Peyer's patch (tissue), 4 donors: ENCODE data around the gene PRELP. TPM values are rescaled to one million over a fixed set of nuclear protein-coding genes. Genes with fewer than 3 reads are reported as not detected.

Experiments
- DNase-seq, 3 donors: peaks; one replicate each; pipeline ENCODE4 v3.0.0-alpha.2; 2017 to 2019
- H3K27ac ChIP-seq, 4 donors: fragments of 200-600 bp; sonication (generic); one replicate each; pipeline ENCODE4 v1.5.1; 2016 to 2019
- H3K27me3 ChIP-seq, 2 donors: fragments of 200-600 bp; sonication (generic); one replicate each; pipeline ENCODE4 v1.5.1; 2019
- H3K36me3 ChIP-seq, 3 donors: fragments of 200-600 bp; sonication (generic); one replicate each; pipeline ENCODE4 v1.5.1; 2016 to 2019
- H3K4me1 ChIP-seq, 4 donors: fragments of 200-600 bp; sonication (generic); one replicate each; pipeline ENCODE4 v1.5.1; 2016 to 2019
- H3K4me3 ChIP-seq, 4 donors: fragments of 200-600 bp; sonication (generic); 1 replicate in 3 of 4; 2 replicates in 1 of 4; pipeline ENCODE4 v1.5.1; 2016 to 2019; ENCODE audit warnings: mild to moderate bottlenecking in 1 of 4
- H3K9me3 ChIP-seq, 4 donors: fragments of 200-600 bp; sonication (generic); one replicate each; pipeline ENCODE4 v1.5.1; 2016 to 2019; ENCODE audit warnings: mild to moderate bottlenecking in 1 of 4
- POLR2A ChIP-seq, 2 donors: fragments of 450-650 bp; IDR thresholded peaks; one replicate each; pipeline ENCODE4 v1.5.1; 2017; ENCODE audit warnings: antibody characterized with exemption in 2 of 2, mild to moderate bottlenecking in 2 of 2, moderate library complexity in 2 of 2
- total RNA-seq, 4 donors: library from RNA; depleted of rRNA; stranded (reverse); fragments of >200 nt; gene quantifications; one replicate each; pipeline ENCODE4 v1.1.0, GENCODE V29; 2016
- TF ChIP-seq, protein P1 (sequence below), 6 experiments: fragments of 450-650 bp in 4 of 6; fragments of 200-600 bp in 2 of 6; sonication (generic) in 1 of 6; IDR thresholded peaks; one replicate each; pipeline ENCODE4 v1.5.1; 2017 to 2019; ENCODE audit warnings: antibody characterized with exemption in 6 of 6, mild to moderate bottlenecking in 3 of 6, moderate library complexity in 1 of 6

Gene PRELP
- total RNA-seq, 4 donors from 2014 or later, result 4.2 to 38.3 (median 18.0) TPM

DNA sequence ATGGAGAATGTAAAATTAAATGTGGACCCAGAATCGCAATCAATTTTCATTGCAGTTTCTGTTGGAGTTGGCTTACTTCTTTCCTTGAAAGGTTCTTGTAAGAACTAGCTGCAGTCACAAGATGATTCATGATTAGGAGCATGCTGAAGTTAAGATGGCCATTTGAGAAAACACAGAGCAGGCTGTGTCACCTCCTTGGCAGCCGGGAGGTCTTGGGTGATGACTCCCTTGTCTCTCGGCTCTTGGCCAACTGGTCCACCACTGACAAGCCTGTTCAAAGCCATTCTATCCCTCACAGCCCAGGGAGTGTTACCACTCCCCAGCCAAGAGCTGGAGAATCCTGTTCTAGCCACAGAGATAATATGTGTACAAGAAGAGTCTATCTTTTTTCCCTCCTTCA is 58.9 kb downstream of the PRELP start:
- Histone ChIP-seq H3K9me3 (no peaks in the 10 kb centered on the region), H3K27me3 (no peaks in the 10 kb centered on the region), H3K4me3 (no peak overlapping the region), H3K27ac (peak overlapping the region in 1 of 4 donors; percentile 66), H3K4me1 (peaks cover 0 to 4% (median 0%) of the 10 kb centered on the region in 4 donors), H3K36me3 (no peaks in the 10 kb centered on the region)
- no peak for DNase-seq
- TF ChIP-seq, protein P1, sequence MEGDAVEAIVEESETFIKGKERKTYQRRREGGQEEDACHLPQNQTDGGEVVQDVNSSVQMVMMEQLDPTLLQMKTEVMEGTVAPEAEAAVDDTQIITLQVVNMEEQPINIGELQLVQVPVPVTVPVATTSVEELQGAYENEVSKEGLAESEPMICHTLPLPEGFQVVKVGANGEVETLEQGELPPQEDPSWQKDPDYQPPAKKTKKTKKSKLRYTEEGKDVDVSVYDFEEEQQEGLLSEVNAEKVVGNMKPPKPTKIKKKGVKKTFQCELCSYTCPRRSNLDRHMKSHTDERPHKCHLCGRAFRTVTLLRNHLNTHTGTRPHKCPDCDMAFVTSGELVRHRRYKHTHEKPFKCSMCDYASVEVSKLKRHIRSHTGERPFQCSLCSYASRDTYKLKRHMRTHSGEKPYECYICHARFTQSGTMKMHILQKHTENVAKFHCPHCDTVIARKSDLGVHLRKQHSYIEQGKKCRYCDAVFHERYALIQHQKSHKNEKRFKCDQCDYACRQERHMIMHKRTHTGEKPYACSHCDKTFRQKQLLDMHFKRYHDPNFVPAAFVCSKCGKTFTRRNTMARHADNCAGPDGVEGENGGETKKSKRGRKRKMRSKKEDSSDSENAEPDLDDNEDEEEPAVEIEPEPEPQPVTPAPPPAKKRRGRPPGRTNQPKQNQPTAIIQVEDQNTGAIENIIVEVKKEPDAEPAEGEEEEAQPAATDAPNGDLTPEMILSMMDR (IDR thresholded peaks at IDR 0.05), result no peak
- TF ChIP-seq POLR2A (IDR thresholded peaks at IDR 0.05), result no peak

DNA sequence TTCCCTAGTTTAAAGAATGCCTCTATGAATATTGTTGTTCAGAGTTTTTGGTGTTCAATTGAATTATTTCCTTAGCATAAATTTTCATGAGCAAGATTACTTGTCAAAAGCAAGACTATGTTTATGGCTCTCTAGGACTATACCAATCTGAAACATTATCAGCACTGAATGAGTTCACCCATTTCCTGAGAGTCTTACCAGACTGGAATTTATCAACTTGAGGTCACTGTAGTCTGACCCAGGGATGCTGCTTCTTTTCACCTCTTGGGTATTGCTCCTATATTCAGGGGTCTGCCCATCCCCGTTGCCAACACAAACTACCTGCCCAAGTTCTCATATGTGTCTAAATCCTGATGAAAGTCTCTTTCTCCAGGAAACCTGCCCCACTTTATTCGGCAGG is 61.0 kb downstream of the PRELP start:
- no peaks in the 10 kb centered on the region for H3K9me3 ChIP-seq
- no peaks in the 10 kb centered on the region for H3K27me3 ChIP-seq
- peak overlapping the region in 2 of 4 donors; percentile 1 to 71 for H3K27ac ChIP-seq
- no peak overlapping the region for H3K4me3 ChIP-seq
- H3K36me3 ChIP-seq, result no peaks in the 10 kb centered on the region
- TF ChIP-seq, protein P1 (IDR thresholded peaks at IDR 0.05), result no peak
- TF ChIP-seq POLR2A (IDR thresholded peaks at IDR 0.05), result no peak
- DNase-seq, result no peak
- no peaks in the 10 kb centered on the region for H3K4me1 ChIP-seq

DNA sequence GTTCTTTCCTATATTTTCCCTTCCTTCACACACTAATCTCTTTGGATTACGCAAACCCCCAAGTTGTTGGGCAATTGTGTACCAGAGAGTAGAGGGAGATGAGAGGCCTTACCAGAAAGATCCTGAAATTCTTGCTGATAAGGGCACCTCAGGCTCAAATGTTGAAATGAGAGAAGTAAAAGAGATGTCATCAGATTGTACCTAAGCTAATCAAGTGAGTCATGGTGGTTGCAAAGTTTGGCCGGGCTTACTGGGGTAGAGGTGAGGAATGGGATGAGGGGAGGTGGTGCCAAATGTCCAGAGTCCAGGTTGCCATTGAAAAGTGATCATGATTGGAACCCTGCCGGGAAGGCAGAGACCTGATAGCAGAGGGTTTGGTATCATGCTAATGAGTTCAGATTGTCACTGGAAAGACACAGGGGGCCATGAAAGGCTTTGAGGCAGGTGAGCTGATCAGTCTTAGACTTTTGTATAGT is 61.4 kb downstream of the PRELP start:
- Histone ChIP-seq H3K36me3 (no peaks in the 10 kb centered on the region), H3K27me3 (no peaks in the 10 kb centered on the region), H3K4me1 (no peaks in the 10 kb centered on the region), H3K27ac (peak overlapping the region in 2 of 4 donors; percentile 10 to 71), H3K4me3 (no peak overlapping the region), H3K9me3 (no peaks in the 10 kb centered on the region)
- peak in 1 of 3 donors; percentile 77 for DNase-seq
- no peak for TF ChIP-seq POLR2A (IDR thresholded peaks at IDR 0.05)
- TF ChIP-seq, protein P1 (IDR thresholded peaks at IDR 0.05), result no peak

DNA sequence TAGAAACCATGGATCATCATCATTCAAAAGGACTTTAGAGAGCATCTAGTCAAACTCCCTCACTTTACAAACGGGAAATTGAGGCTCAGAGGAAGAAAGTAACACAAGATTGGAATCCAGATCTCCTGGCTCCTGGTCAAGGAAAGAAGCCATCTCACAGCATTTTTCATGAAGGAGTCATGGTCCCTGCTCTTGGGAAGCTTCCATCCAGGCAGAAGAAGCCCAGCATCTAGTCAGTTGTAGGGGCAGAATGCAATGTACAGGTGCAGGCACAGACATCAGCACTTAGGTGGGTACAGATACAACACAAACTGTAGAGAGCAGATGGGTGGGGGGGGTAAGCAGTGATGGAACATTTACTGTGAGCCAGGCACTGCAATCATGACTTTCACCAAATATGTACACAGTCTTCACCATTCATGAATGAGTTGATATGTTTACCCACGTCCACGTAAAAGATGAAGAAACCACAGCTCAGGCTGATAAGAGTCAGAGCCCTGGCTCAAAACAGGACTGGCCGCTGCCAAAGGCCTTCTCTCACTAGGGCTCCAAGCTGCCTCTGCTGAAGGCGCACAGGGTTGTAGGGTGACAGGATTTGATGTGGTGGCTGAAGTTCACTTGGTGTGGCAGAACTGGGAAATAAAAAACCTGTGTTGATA is 62.3 kb downstream of the PRELP start:
- DNase-seq, result no peak
- no peaks in the 10 kb centered on the region for H3K36me3 ChIP-seq
- H3K4me1 ChIP-seq, result no peaks in the 10 kb centered on the region
- no peaks in the 10 kb centered on the region for H3K9me3 ChIP-seq
- no peak for TF ChIP-seq POLR2A (IDR thresholded peaks at IDR 0.05)
- TF ChIP-seq, protein P1 (IDR thresholded peaks at IDR 0.05), result no peak
- H3K4me3 ChIP-seq, result no peak overlapping the region
- no peak overlapping the region for H3K27ac ChIP-seq
- no peaks in the 10 kb centered on the region for H3K27me3 ChIP-seq

DNA sequence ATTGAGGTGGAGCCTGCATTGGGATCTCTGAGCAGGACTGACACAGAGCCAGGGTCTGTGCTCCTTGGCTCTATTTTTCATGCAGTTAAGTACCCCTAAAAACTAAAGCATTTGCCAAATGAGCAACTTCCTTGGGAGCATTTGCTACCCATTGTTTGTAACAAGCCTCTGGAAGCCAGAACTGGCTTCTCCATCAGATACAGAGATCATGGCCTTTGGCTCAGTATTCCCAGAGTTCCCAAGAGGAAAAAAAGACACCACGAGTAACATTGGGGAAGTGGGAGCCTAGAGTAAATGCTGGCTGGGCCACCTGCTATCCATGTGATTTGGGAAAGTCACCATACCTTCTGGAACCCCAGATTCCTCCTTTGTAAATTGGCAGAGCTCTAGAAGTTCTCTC is 63.1 kb downstream of the PRELP start:
- Histone ChIP-seq H3K27ac (no peak overlapping the region), H3K36me3 (no peaks in the 10 kb centered on the region), H3K9me3 (no peaks in the 10 kb centered on the region), H3K4me1 (no peaks in the 10 kb centered on the region), H3K27me3 (no peaks in the 10 kb centered on the region), H3K4me3 (no peak overlapping the region)
- no peak for DNase-seq
- TF ChIP-seq, protein P1 (IDR thresholded peaks at IDR 0.05), result no peak
- no peak for TF ChIP-seq POLR2A (IDR thresholded peaks at IDR 0.05)
